Breast epithelium (tissue), 4 donors: ENCODE data around the gene SNTB2. TPM values are rescaled to one million over a fixed set of nuclear protein-coding genes. Genes with fewer than 3 reads are reported as not detected.

Source experiments
- DNase-seq, 2 donors: peaks; one replicate each; pipeline ENCODE4 v3.0.0-alpha.2; 2019; ENCODE audit warnings: low spot score in 2 of 2
- H3K27ac ChIP-seq, 2 donors: fragments of 200-600 bp; sonication (generic) in 1 of 2; one replicate each; pipeline ENCODE4 v1.5.1; 2016 to 2019; ENCODE audit warnings: mild to moderate bottlenecking in 1 of 2
- H3K27me3 ChIP-seq, 2 donors: fragments of 200-600 bp; sonication (generic) in 1 of 2; one replicate each; pipeline versions ENCODE4 v1.5.1 to v1.6.0; 2017 to 2019; ENCODE audit warnings: control low read depth in 1 of 2, mild to moderate bottlenecking in 1 of 2
- H3K36me3 ChIP-seq: fragments of 200-600 bp; one replicate; pipeline ENCODE4 v1.5.1; 2019
- H3K4me1 ChIP-seq, 2 donors: fragments of 200-600 bp; sonication (generic); one replicate each; pipeline ENCODE4 v1.5.1; 2016 to 2019; ENCODE audit warnings: control low read depth in 1 of 2
- H3K4me3 ChIP-seq, 3 donors: fragments of 200-600 bp; sonication (generic); 1 replicate in 2 of 3; 2 replicates in 1 of 3; pipeline ENCODE4 v1.5.1; 2016 to 2019; ENCODE audit warnings: mild to moderate bottlenecking in 3 of 3, moderate library complexity in 2 of 3
- H3K9me3 ChIP-seq, 2 donors: fragments of 200-600 bp; sonication (generic) in 1 of 2; one replicate each; pipeline ENCODE4 v1.5.1; 2016 to 2019; ENCODE audit warnings: control low read depth in 1 of 2
- POLR2A ChIP-seq: fragments of 450-650 bp; IDR thresholded peaks from one replicate; pipeline ENCODE4 v1.6.1; 2016; ENCODE audit warnings: antibody characterized with exemption, mild to moderate bottlenecking, moderate library complexity
- POLR2AphosphoS5 ChIP-seq, 3 donors: sonication (generic); formaldehyde crosslinking; IDR thresholded peaks; one replicate each; pipeline ENCODE4 v1.6.1; 2017; ENCODE audit warnings: antibody characterized with exemption in 3 of 3
- intact Hi-C: fragments of 100-400 bp; cut with DNase I; formaldehyde crosslinking; loops from one replicate; pipeline ENCODE4 v1.15.1; 2023; ENCODE audit warnings: low total_unique reads
- total RNA-seq, 3 donors: library from RNA; depleted of rRNA; stranded (reverse); fragments of >200 nt; gene quantifications; one replicate each; pipeline ENCODE4 v1.1.0, GENCODE V29; 2016
- TF ChIP-seq, protein P1 (sequence below), 3 donors: fragments of 450-650 bp; IDR thresholded peaks; one replicate each; pipeline ENCODE4 v1.5.1; 2016 to 2017; ENCODE audit warnings: antibody characterized with exemption in 3 of 3, mild to moderate bottlenecking in 3 of 3, moderate library complexity in 3 of 3

The SNTB2 gene
- total RNA-seq, 3 donors from 2014 or later = 29.8 to 78.1 (median 36.6) TPM

DNA sequence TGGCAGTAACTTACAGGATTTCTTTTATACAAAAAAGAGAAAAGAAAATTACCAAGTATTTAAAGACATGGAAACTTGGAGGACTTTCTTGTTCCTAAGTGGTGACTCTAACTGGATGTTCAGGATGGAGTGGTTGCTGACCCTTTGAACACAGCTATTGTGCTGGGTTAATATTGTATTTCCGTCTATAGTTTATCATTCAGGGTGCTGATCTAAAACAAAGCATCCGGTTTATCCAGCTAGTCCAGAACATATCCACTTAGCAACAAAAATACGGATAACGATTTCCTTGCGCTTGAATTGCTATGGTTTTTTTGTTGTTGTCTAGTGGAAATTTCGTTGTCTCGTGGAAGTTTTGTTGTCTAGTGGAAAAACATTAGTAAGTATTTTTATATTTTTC is 38.2 kb downstream of the SNTB2 start:
- Histone ChIP-seq H3K27ac (no peak overlapping the region), H3K4me1 (no peaks in the 10 kb centered on the region), H3K36me3 (no peaks in the 10 kb centered on the region), H3K27me3 (no peaks in the 10 kb centered on the region), H3K9me3 (no peaks in the 10 kb centered on the region), H3K4me3 (no peak overlapping the region)
- no peak for DNase-seq
- TF ChIP-seq, protein P1, sequence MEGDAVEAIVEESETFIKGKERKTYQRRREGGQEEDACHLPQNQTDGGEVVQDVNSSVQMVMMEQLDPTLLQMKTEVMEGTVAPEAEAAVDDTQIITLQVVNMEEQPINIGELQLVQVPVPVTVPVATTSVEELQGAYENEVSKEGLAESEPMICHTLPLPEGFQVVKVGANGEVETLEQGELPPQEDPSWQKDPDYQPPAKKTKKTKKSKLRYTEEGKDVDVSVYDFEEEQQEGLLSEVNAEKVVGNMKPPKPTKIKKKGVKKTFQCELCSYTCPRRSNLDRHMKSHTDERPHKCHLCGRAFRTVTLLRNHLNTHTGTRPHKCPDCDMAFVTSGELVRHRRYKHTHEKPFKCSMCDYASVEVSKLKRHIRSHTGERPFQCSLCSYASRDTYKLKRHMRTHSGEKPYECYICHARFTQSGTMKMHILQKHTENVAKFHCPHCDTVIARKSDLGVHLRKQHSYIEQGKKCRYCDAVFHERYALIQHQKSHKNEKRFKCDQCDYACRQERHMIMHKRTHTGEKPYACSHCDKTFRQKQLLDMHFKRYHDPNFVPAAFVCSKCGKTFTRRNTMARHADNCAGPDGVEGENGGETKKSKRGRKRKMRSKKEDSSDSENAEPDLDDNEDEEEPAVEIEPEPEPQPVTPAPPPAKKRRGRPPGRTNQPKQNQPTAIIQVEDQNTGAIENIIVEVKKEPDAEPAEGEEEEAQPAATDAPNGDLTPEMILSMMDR (IDR thresholded peaks at IDR 0.05) = no peak
- TF ChIP-seq POLR2AphosphoS5 (IDR thresholded peaks at IDR 0.05) = no peak
- no peak for TF ChIP-seq POLR2A
- intact Hi-C loops = no loop called here

DNA sequence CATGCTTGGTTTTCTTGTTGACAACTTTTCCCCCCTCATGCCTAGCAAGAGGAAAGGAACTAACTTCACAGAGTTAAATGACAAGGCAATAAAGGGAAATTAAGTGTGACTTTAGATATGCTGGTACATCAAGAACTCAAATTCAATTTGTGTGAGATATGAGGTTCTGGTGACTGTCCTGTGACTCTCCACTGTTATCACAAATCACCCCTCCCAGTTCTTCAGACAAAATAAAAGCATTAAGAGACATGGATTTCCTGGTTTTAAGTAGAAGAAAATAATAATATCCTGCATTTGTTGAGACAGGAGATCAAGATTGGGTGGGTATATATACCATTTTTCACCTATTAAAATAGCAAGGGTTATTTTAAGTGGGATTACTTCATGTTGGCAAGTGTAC is 46.2 kb downstream of the SNTB2 start:
- Histone ChIP-seq H3K27me3 (no peaks in the 10 kb centered on the region), H3K36me3 (no peaks in the 10 kb centered on the region), H3K4me3 (no peak overlapping the region), H3K27ac (no peak overlapping the region), H3K9me3 (no peaks in the 10 kb centered on the region), H3K4me1 (no peaks in the 10 kb centered on the region)
- intact Hi-C loops = no loop called here
- no peak for DNase-seq
- no peak for TF ChIP-seq POLR2AphosphoS5 (IDR thresholded peaks at IDR 0.05)
- TF ChIP-seq, protein P1 (IDR thresholded peaks at IDR 0.05) = no peak
- no peak for TF ChIP-seq POLR2A

DNA sequence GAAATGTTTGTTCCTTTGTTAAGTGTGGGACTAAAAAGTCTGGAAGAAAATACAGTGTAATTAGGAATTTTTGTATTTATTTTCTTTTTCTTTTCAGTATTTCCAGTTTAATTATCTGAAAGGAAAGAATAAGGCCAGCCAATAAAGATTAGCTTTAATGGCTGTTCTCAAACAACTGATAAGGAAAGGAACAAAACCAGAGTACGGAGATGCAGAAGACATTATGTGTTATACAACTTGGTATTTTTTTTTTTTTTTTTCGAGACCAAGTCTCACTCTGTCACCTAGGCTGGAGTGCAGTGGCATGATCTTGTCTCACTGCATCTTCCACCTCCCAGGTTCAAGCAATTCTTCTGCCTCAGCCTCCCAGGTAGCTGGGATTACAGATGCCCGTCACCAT is 47.5 kb downstream of the SNTB2 start:
- intact Hi-C loops = no loop called here
- Histone ChIP-seq H3K27me3 (no peaks in the 10 kb centered on the region), H3K9me3 (no peaks in the 10 kb centered on the region), H3K4me1 (no peaks in the 10 kb centered on the region), H3K4me3 (no peak overlapping the region), H3K36me3 (no peaks in the 10 kb centered on the region), H3K27ac (no peak overlapping the region)
- no peak for DNase-seq
- TF ChIP-seq POLR2AphosphoS5 (IDR thresholded peaks at IDR 0.05) (no peak), POLR2A (no peak)
- TF ChIP-seq, protein P1 (IDR thresholded peaks at IDR 0.05) = no peak

DNA sequence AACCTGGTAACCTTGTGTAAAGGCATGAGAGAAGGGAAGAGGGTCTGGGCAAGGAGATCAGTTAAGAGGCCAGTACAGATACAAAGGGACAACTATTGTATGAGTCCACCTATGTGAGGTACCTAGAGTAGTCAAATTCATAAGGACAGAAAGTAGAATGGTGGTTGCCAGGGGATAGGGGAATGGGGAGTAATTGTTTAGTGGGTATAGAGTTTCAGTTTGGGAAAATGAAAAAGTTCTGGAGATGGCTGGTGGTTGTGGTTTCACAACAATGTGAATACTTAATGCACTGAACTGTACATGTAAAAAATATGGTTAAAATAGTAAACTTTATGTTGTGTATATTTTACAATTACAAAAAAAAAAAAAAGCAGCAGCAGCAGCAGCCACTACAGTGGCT is 49.4 kb downstream of the SNTB2 start:
- H3K4me3 ChIP-seq = no peak overlapping the region
- no peaks in the 10 kb centered on the region for H3K27me3 ChIP-seq
- TF ChIP-seq POLR2AphosphoS5 (IDR thresholded peaks at IDR 0.05) (no peak), POLR2A (no peak)
- TF ChIP-seq, protein P1 (IDR thresholded peaks at IDR 0.05) = no peak
- H3K27ac ChIP-seq = no peak overlapping the region
- H3K4me1 ChIP-seq = no peaks in the 10 kb centered on the region
- intact Hi-C loops = loop anchor here (1.0 kb wide), 1 partner anchor 14 kb away; no protein-coding TSS in a partner anchor
- H3K9me3 ChIP-seq = no peaks in the 10 kb centered on the region
- DNase-seq = no peak
- H3K36me3 ChIP-seq = no peaks in the 10 kb centered on the region

DNA sequence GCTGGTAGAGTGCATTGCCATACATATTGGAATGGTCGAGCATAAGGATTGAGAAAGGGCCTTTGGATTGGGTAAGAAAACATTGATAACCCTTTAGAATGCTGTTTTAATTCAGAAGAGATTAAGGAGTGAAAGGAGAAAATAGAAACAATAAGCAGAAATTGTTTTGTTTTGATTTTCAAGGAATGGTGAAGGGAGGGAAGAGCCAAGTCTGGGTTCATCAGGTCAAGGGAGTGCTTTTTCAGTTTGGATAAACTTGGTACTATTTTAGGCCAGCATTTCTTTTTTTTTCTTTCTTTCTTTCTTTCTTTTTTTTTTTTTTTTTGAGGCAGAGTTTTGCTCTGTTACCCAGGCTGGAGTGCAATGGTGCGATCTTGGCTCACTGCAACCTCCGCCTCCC is 50.3 kb downstream of the SNTB2 start:
- intact Hi-C loops = no loop called here
- no peaks in the 10 kb centered on the region for H3K9me3 ChIP-seq
- no peaks in the 10 kb centered on the region for H3K36me3 ChIP-seq
- no peak overlapping the region for H3K27ac ChIP-seq
- no peaks in the 10 kb centered on the region for H3K27me3 ChIP-seq
- H3K4me3 ChIP-seq = no peak overlapping the region
- no peak for TF ChIP-seq POLR2AphosphoS5 (IDR thresholded peaks at IDR 0.05)
- TF ChIP-seq POLR2A = no peak
- TF ChIP-seq, protein P1 (IDR thresholded peaks at IDR 0.05) = no peak
- no peaks in the 10 kb centered on the region for H3K4me1 ChIP-seq
- no peak for DNase-seq
